Measurements from ENCODE around the gene PARP3. TPM values are rescaled to one million over a fixed set of nuclear protein-coding genes. Genes with fewer than 3 reads are reported as not detected.

Gene PARP3
- total and polyA plus RNA-seq, 10 of the 15 experiments (the other 5 are each of a cell fraction or from before 2014, with no cell fraction given) = 2.1 to 31.2 (median 19.5) TPM

DNA sequence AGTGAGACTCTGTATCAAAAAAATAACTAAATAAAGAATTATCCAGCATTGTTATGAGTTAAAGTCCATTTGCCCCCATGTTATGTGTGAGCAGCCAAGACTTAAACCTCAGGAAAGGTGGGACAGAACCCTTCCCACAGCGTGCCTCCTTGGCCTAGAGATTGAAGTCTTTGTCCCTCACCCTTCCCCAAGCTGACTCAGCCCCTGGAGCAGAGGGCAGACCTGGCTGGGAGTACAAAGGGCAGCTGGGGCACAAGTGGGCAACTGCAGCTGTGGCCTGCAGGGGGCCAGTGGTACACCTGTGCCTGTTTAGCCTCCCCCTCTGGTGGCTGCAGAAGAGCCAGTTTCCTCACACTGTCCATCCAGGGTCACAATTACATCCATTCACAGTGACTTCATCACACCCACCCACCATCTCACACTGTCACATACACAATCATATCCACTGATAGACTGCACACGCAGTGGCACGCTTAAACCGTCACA, 40.2 kb downstream of the PARP3 start (continued):
- TF ChIP-seq, protein P1, sequence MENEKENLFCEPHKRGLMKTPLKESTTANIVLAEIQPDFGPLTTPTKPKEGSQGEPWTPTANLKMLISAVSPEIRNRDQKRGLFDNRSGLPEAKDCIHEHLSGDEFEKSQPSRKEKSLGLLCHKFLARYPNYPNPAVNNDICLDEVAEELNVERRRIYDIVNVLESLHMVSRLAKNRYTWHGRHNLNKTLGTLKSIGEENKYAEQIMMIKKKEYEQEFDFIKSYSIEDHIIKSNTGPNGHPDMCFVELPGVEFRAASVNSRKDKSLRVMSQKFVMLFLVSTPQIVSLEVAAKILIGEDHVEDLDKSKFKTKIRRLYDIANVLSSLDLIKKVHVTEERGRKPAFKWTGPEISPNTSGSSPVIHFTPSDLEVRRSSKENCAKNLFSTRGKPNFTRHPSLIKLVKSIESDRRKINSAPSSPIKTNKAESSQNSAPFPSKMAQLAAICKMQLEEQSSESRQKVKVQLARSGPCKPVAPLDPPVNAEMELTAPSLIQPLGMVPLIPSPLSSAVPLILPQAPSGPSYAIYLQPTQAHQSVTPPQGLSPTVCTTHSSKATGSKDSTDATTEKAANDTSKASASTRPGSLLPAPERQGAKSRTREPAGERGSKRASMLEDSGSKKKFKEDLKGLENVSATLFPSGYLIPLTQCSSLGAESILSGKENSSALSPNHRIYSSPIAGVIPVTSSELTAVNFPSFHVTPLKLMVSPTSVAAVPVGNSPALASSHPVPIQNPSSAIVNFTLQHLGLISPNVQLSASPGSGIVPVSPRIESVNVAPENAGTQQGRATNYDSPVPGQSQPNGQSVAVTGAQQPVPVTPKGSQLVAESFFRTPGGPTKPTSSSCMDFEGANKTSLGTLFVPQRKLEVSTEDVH (IDR thresholded peaks at IDR 0.05; ENCODE audit: low read depth, partially characterized antibody) = no peak

- FAIRE-seq = peak; percentile 59
- no peaks in the 10 kb centered on the region for H3K36me3 ChIP-seq (ENCODE audit: control insufficient read depth in 2 of 2, insufficient read depth in 2 of 2, low read length in 1 of 2)
- peak within 1 kb of the TSS; percentile 96 for H3K4me2 ChIP-seq (ENCODE audit: control insufficient read depth, insufficient read depth)
- ChIA-PET CTCF (interaction anchor here (0.8 to 4.6 kb wide), 20 partner anchors 10 to 430 kb away, joined by 3 to 56 read pairs (median 4); partner anchors contain the start of genes ABHD14A, ABHD14B, DUSP7 and PARP3), RAD21 (ENCODE audit: unreplicated experiment) (interaction anchor here (0.9 to 3.3 kb wide), 9 partner anchors 9 to 271 kb away, joined by 3 to 30 read pairs (median 5); partner anchors contain the start of genes ABHD14A, ABHD14B, PARP3 and PCBP4), POLR2A (interaction anchor here (0.7 to 4.0 kb wide), 12 partner anchors 8 to 296 kb away, joined by 3 to 30 read pairs (median 4); partner anchors contain the start of genes ABHD14A, ABHD14B, ALAS1 and DUSP7), SMC1A (ENCODE audit: uncharacterized antibody, unreplicated experiment) (interaction anchor here (0.7 to 2.8 kb wide), 4 partner anchors 9 to 40 kb away, joined by 3 to 17 read pairs (median 6); partner anchors contain the start of genes ABHD14A, ABHD14B and RPL29)
- no peaks in the 10 kb centered on the region for H3K9me3 ChIP-seq (replicated peaks; ENCODE audit: control insufficient read depth, insufficient read depth, low read length)
- peak; percentile 43 for DNase-seq (ENCODE audit: low read depth, low spot score)
- BruUV-seq (replicated peaks) = no TSS peak
- intact Hi-C loops (cut with micrococcal nuclease; ENCODE audit: unreplicated experiment) = no loop called here
- WGBS (ENCODE audit: insufficient coverage, insufficient replicate concordance, low lambda C conversion rate, missing lambda C conversion rate) = under 1% methylated on average over 57 of the region's 68 CpGs
- no peaks in the 10 kb centered on the region for H3K27me3 ChIP-seq (replicated peaks in 1 of 2; ENCODE audit: control insufficient read depth in 2 of 2, insufficient read depth in 2 of 2, low read length in 1 of 2)
- peaks cover 3% of the 10 kb centered on the region for H3K79me2 ChIP-seq (ENCODE audit: control insufficient read depth, insufficient read depth, low read length)
- ATAC-seq = peak; percentile 92
- H4K20me1 ChIP-seq (ENCODE audit: control insufficient read depth, insufficient read depth) = no peaks in the 10 kb centered on the region
- peak within 1 kb of the TSS; percentile 83 for H3K9ac ChIP-seq (ENCODE audit: control insufficient read depth, insufficient read depth, low read length)
- in situ Hi-C loops (cut with MboI) = no loop called here
- H3K4me3 ChIP-seq = peak within 1 kb of the TSS; percentile 97
- H3K27ac ChIP-seq (ENCODE audit: control insufficient read depth, insufficient read depth) = peak within 1 kb of the TSS; percentile 73
- H2AFZ ChIP-seq (ENCODE audit: control insufficient read depth, low read depth, low read length) = peak within 1 kb of the TSS; percentile 91
- H3K4me1 ChIP-seq (ENCODE audit: control insufficient read depth, insufficient read depth, low read length) = peaks cover 8% of the 10 kb centered on the region
- TF ChIP-seq, protein P2, sequence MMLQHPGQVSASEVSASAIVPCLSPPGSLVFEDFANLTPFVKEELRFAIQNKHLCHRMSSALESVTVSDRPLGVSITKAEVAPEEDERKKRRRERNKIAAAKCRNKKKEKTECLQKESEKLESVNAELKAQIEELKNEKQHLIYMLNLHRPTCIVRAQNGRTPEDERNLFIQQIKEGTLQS (IDR thresholded peaks at IDR 0.05; ENCODE audit: borderline replicate concordance, extremely low read depth, low read depth, low read length) = peak; percentile 25; the same call in 1 of the 2 replicates
- TF ChIP-seq SMC3 (IDR thresholded peaks at IDR 0.05; ENCODE audit: borderline replicate concordance, low read length) = no peak
- TF ChIP-seq, protein P3, sequence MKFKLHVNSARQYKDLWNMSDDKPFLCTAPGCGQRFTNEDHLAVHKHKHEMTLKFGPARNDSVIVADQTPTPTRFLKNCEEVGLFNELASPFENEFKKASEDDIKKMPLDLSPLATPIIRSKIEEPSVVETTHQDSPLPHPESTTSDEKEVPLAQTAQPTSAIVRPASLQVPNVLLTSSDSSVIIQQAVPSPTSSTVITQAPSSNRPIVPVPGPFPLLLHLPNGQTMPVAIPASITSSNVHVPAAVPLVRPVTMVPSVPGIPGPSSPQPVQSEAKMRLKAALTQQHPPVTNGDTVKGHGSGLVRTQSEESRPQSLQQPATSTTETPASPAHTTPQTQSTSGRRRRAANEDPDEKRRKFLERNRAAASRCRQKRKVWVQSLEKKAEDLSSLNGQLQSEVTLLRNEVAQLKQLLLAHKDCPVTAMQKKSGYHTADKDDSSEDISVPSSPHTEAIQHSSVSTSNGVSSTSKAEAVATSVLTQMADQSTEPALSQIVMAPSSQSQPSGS (IDR thresholded peaks at IDR 0.05; ENCODE audit: low read length) = no peak
- TF ChIP-seq KLF5 (IDR thresholded peaks at IDR 0.05; ENCODE audit: partially characterized antibody) = no peak
- no peak for TF ChIP-seq ZBED1 (IDR thresholded peaks at IDR 0.05; ENCODE audit: borderline replicate concordance)
- no peak for TF ChIP-seq PAX5 (IDR thresholded peaks at IDR 0.05; ENCODE audit: borderline replicate concordance, low read depth, low read length)
- no peak for TF ChIP-seq RCOR1 (conservative IDR thresholded peaks at IDR 0.05; ENCODE audit: low read depth, low read length)
- TF ChIP-seq PKNOX1 (IDR thresholded peaks at IDR 0.05) = peak; percentile 79
- peak; percentile 6; the same call in 1 of the 2 replicates for TF ChIP-seq PML (IDR thresholded peaks at IDR 0.05; ENCODE audit: low read length)
These were observed 40.8 kb downstream of the PARP3 start, which contains the start of gene ACY1 for GRCh38 chr3:51982838-51983577. Gene ACY1, plus strand, starts transcription at chr3:51983535. Its CDS starts 530 bp downstream, at chr3:51984065.

Data from GM12878 (cell line).